Neural cell (in vitro differentiated cells): ENCODE data around the gene FZD7.

ENCODE experiments used
- CTCF ChIP-seq: fragments of 450-650 bp; IDR thresholded peaks from 2 replicates; pipeline ENCODE4 v1.5.1; 2014; ENCODE audit warnings: antibody characterized with exemption, mild to moderate bottlenecking, moderate library complexity; ENCODE audit not compliant: poor library complexity, severe bottlenecking
- EP300 ChIP-seq: fragments of 450-650 bp; conservative IDR thresholded peaks from 2 replicates; pipeline ENCODE4 v1.6.1; 2014; ENCODE audit warnings: antibody characterized with exemption, mild to moderate bottlenecking, moderate library complexity; ENCODE audit not compliant: poor library complexity, severe bottlenecking
- EZH2 ChIP-seq: fragments of 200-600, 300-800 bp; shearing (Covaris generic), sonication (generic); IDR thresholded peaks from 2 replicates; pipeline ENCODE4 v1.6.1; 2014; ENCODE audit warnings: antibody characterized with exemption, low read length, borderline replicate concordance, mild to moderate bottlenecking; ENCODE audit not compliant: insufficient read depth, poor library complexity, severe bottlenecking
- RAD21 ChIP-seq: fragments of 450-650 bp; conservative IDR thresholded peaks from 2 replicates; pipeline ENCODE4 v1.6.1; 2014; ENCODE audit warnings: antibody characterized with exemption, mild to moderate bottlenecking, moderate library complexity
- TAF1 ChIP-seq: IDR thresholded peaks from 2 replicates; pipeline ENCODE4 v1.6.1; 2012; ENCODE audit warnings: low read depth

- TF ChIP-seq CTCF: no peak
- TF ChIP-seq EP300: no peak
- TF ChIP-seq TAF1: no peak
- no peak for TF ChIP-seq EZH2
- no peak for TF ChIP-seq RAD21
Observed at GRCh38 chr2:202036601-202037037, 3.0 kb downstream of the FZD7 start.
